ENCODE data around the gene EBF3.

The EBF3 gene

GRCh38 chr10:129962872-129963640 is 1.0 kb downstream of the EBF3 start:
- Histone ChIP-seq H3K4me3 (peak overlapping the region; percentile 88), H3K27ac (peak overlapping the region; percentile 48 to 88)
- TF ChIP-seq CTCF (IDR thresholded peaks at IDR 0.05): no peak
- DNase-seq (ENCODE audit: low spot score): peak; percentile 72

- Histone ChIP-seq H3K27ac (peak overlapping the region in 1 of 2 donors; percentile 88), H3K4me3 (peak overlapping the region; percentile 88)
- TF ChIP-seq CTCF (IDR thresholded peaks at IDR 0.05): no peak
- DNase-seq (ENCODE audit: low spot score): no peak
Measured at GRCh38 chr10:129962031-129962871, 1.8 kb downstream of the EBF3 start.

GRCh38 chr10:129961157-129961701 is 2.8 kb downstream of the EBF3 start:
- Histone ChIP-seq H3K27ac (peak overlapping the region in 1 of 2 donors; percentile 53), H3K4me3 (peak overlapping the region; percentile 70)
- no peak for TF ChIP-seq CTCF (IDR thresholded peaks at IDR 0.05)
- DNase-seq (ENCODE audit: low spot score): no peak

- H3K27ac ChIP-seq: peak overlapping the region in 1 of 2 donors; percentile 53
Measured at GRCh38 chr10:129960481-129961156, 3.5 kb downstream of the EBF3 start.

GRCh38 chr10:129959544-129960480 is 4.3 kb downstream of the EBF3 start:
- no peak for TF ChIP-seq CTCF (IDR thresholded peaks at IDR 0.05)
- Histone ChIP-seq H3K4me3 (peak overlapping the region; percentile 70), H3K27ac (peak overlapping the region; percentile 40 to 75)
- peak; percentile 69 for DNase-seq (ENCODE audit: low spot score)

More at GRCh38 chr10:129960481-129961156, 3.5 kb downstream of the EBF3 start:
- peak overlapping the region; percentile 70 for H3K4me3 ChIP-seq
- no peak for TF ChIP-seq CTCF (IDR thresholded peaks at IDR 0.05)
- no peak for DNase-seq (ENCODE audit: low spot score)

Data from coronary artery (tissue), 2 donors.